Left lung (tissue), 10 donors: ENCODE measurements around the gene RANBP3L. TPM values are rescaled to one million over a fixed set of nuclear protein-coding genes. Genes with fewer than 3 reads are reported as not detected.
A peak's percentile ranks its signal among the peaks of the same experiment; 100 is the strongest.

Experiments used
- ATAC-seq: fragments of 200-7000 bp; cut with Tn5 transposase; one replicate; pipeline ENCODE4 v1.9.1; 2020; ENCODE audit warnings: moderate library complexity
- DNase-seq, 4 donors: peaks; one replicate each; pipeline ENCODE4 v3.0.0-alpha.2; 2013 to 2020
- H3K27ac ChIP-seq, 2 donors: fragments of 200-600 bp; sonication (generic) in 1 of 2; one replicate each; pipeline versions ENCODE4 v1.5.0 to v1.8.0; 2020 to 2021
- H3K27me3 ChIP-seq, 2 donors: fragments of 200-600 bp; sonication (generic) in 1 of 2; one replicate each; pipeline versions ENCODE4 v1.5.0 to v1.8.0; 2020 to 2021
- H3K36me3 ChIP-seq, 2 donors: fragments of 200-600 bp; sonication (generic) in 1 of 2; one replicate each; pipeline versions ENCODE4 v1.5.0 to v1.8.0; 2020 to 2021
- H3K4me1 ChIP-seq, 2 donors: fragments of 200-600 bp; one replicate each; pipeline ENCODE4 v1.8.0; 2021
- H3K4me3 ChIP-seq, 2 donors: fragments of 200-600 bp; sonication (generic) in 1 of 2; one replicate each; pipeline versions ENCODE4 v1.5.0 to v1.8.0; 2020 to 2021; ENCODE audit warnings: mild to moderate bottlenecking in 1 of 2
- H3K9me3 ChIP-seq, 2 donors: fragments of 200-600 bp; sonication (generic) in 1 of 2; one replicate each; pipeline versions ENCODE4 v1.5.0 to v1.8.0; 2020 to 2021
- CTCF ChIP-seq, 2 donors: fragments of 200-600 bp; sonication (generic) in 1 of 2; IDR thresholded peaks; one replicate each; pipeline versions ENCODE4 v1.5.0 to v1.8.0; 2021; ENCODE audit warnings: antibody characterized with exemption in 2 of 2
- intact Hi-C, 2 donors: fragments of 100-400 bp; cut with DNase I; formaldehyde crosslinking; loops; one replicate each; pipeline versions ENCODE4 v1.11.2 to v1.14.2; 2022
- polyA plus RNA-seq, 6 donors: library from polyadenylated mRNA; unstranded; fragments of 120-200 nt; gene quantifications; one replicate each; pipeline ENCODE4 v1.2.1, GENCODE V29; 2013; ENCODE audit not compliant: insufficient read length in 6 of 6
- total RNA-seq, 2 donors: library from RNA; stranded (reverse); fragmentation: NEBNext Ultra II Directional; extraction: Animal tissue kit (Norgen Biotek cat#: 25700); gene quantifications; one replicate each; pipeline ENCODE4 v1.2.1, GENCODE V29; 2021
- donor health status: DM: no; HTN: yes; CAD: no.
- donor health status: DM: no; HTN: no; CAD: no.

The RANBP3L gene
- total and polyA plus RNA-seq, 8 donors: 1.1 to 7.1 (median 2.2) TPM

- ATAC-seq: no peak
- intact Hi-C loops: no loop called here
- H3K27ac ChIP-seq: peak overlapping the region in 1 of 2 donors; percentile 4
Observed at GRCh38 chr5:36252722-36253365, 48.9 kb downstream of the RANBP3L start.

DNA sequence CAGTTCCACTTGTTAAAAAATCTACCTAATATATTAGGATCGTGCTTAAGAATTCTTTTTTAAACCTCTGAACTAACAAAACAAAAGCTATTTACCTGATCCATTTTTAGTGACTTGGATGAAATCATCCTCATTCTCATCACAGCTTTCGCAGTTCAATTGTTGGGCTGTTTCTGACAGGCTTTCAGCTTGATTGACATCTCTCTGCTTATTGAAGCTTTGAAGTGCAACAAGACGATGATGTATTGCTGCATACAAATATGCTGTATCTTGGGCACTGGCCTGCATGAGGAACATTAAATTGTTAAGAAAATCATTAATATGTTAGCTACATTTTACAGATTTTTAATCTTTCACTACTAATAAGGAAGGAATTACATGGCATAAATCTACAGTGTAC, 50.5 kb downstream of the RANBP3L start:
- H3K27me3 ChIP-seq: no peaks in the 10 kb centered on the region
- H3K4me1 ChIP-seq: no peaks in the 10 kb centered on the region
- H3K27ac ChIP-seq: no peak overlapping the region
- no peak for TF ChIP-seq CTCF (IDR thresholded peaks at IDR 0.05)
- H3K4me3 ChIP-seq: no peak overlapping the region
- H3K36me3 ChIP-seq: no peaks in the 10 kb centered on the region
- DNase-seq: no peak
- no peak for ATAC-seq
- intact Hi-C loops: no loop called here
- H3K9me3 ChIP-seq: no peaks in the 10 kb centered on the region

More at GRCh38 chr5:36252722-36253365, 48.9 kb downstream of the RANBP3L start:
- TF ChIP-seq CTCF (IDR thresholded peaks at IDR 0.05): no peak
- no peaks in the 10 kb centered on the region for H3K36me3 ChIP-seq
- DNase-seq: no peak
- no peaks in the 10 kb centered on the region for H3K9me3 ChIP-seq
- H3K4me3 ChIP-seq: no peak overlapping the region
- H3K4me1 ChIP-seq: no peaks in the 10 kb centered on the region
- H3K27me3 ChIP-seq: no peaks in the 10 kb centered on the region

- H3K9me3 ChIP-seq: no peaks in the 10 kb centered on the region
- H3K4me3 ChIP-seq: no peak overlapping the region
- intact Hi-C loops: no loop called here
- no peaks in the 10 kb centered on the region for H3K27me3 ChIP-seq
- DNase-seq: no peak
- no peak for TF ChIP-seq CTCF (IDR thresholded peaks at IDR 0.05)
- no peaks in the 10 kb centered on the region for H3K4me1 ChIP-seq
- no peak overlapping the region for H3K27ac ChIP-seq
- H3K36me3 ChIP-seq: no peaks in the 10 kb centered on the region
- no peak for ATAC-seq
Observed at GRCh38 chr5:36250427-36250826, 51.3 kb downstream of the RANBP3L start.

DNA sequence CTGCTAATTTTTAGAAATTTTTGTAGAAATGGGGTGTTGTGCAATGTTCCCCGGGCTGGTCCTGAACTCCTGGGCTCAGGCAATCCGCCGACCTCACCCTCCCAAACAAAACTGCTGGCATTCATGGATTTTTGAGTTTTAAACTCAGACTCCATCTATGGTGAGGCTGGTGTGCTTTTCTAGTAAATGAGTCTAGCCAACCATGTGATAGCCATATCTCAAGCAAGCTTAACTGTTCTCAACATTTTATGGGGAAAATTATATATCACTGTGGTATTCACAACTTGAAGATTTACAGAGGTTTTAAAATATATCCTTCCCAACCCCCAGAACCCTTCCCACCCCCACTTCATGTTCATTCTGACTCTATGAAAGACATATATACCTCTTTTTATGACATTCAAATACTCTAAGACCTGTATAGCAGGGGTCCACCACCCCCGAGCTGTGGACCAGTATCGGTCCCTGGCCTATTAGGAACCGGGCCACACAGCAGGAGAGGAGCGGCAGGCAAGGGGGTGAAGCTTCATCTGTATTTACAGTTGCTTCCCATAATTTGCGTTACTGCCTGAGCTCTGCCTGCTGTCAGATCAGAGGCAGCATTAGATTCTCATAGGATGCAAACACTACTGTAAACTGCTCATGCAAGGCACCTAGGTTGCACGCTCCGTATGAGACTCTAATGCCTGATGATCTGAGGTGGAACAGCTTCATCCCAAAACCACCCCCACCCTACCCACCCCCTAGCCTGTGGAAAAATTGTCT, 55.5 kb downstream of the RANBP3L start:
- intact Hi-C loops: no loop called here
- Histone ChIP-seq H3K27me3 (no peaks in the 10 kb centered on the region), H3K4me1 (peaks cover 0 to 6% of the 10 kb centered on the region in 2 donors), H3K36me3 (no peaks in the 10 kb centered on the region), H3K4me3 (no peak overlapping the region), H3K27ac (no peak overlapping the region), H3K9me3 (no peaks in the 10 kb centered on the region)
- no peak for TF ChIP-seq CTCF (IDR thresholded peaks at IDR 0.05)
- ATAC-seq (no peak), DNase-seq (peak in 1 of 4 donors; percentile 24)

- H3K27ac ChIP-seq: no peak overlapping the region
- no peak for TF ChIP-seq CTCF (IDR thresholded peaks at IDR 0.05)
- no peaks in the 10 kb centered on the region for H3K36me3 ChIP-seq
- H3K9me3 ChIP-seq: no peaks in the 10 kb centered on the region
- peaks cover 16 to 26% of the 10 kb centered on the region in 2 donors for H3K4me1 ChIP-seq
- H3K27me3 ChIP-seq: no peaks in the 10 kb centered on the region
- intact Hi-C loops: no loop called here
- ATAC-seq (no peak), DNase-seq (no peak)
- no peak overlapping the region for H3K4me3 ChIP-seq
Observed at GRCh38 chr5:36244076-36244475, 57.6 kb downstream of the RANBP3L start.
